ENCODE data around the gene PRPF4. TPM values are rescaled to one million over a fixed set of nuclear protein-coding genes. Genes with fewer than 3 reads are reported as not detected.

PRPF4 gene
- total and polyA plus RNA-seq, 2 donors (not counting 3 experiments of a cell fraction or from before 2014, with no cell fraction given): 12.9 to 25.8 TPM

DNA sequence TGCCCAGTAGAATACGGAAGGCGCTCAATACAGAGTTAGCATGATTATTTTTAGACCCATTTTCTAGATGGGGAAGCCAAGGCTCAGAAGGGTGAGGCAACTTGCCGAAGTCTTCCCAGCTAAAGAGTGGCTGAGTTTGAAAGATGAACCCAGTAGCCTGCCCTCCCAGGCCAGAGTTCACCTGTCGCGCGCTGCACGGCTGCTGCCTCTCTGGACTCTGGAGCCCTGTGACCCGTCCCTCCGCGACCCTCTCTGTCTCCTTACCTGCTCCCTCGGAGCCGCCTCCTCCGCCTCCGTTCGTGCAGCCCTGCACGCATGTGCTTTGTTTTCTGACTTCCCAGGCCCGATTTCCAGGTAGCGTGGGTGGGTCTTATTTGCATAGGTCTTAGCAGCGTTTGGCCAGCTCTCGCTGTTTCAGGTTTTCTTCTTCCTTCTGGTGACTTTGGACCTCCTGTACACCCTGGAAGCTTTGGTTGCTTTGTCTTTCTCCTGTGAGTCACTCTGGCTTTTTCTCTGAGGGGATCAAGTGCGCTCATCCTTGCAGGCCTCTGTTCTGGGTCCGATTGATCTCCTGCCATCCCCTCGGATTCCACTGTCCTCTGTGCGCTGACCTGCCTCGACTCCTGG is 27.4 kb downstream of the PRPF4 start, which contains the start of gene RNF183:
Gene RNF183, minus strand, starts transcription at position 585 of the 627 bp plus-strand sequence. CDS start 5,192 bp downstream, outside the sequence.
- H2AFZ ChIP-seq (ENCODE audit: low read depth, low read length): no peak within 1 kb of the TSS
- ChIA-PET POLR2A (no interaction called here), CTCF (no interaction called here)
- H3K9ac ChIP-seq (replicated peaks; ENCODE audit: extremely low read depth, insufficient read depth, low read length): no peak within 1 kb of the TSS
- DNase-seq (ENCODE audit: low read depth, low spot score) (no peak), FAIRE-seq (no peak)
- dilution Hi-C loops (cut with MboI; ENCODE audit: extremely low pct_ligation_motif_present, low sequenced_read_pairs) (no loop called here), intact Hi-C loops (cut with micrococcal nuclease) (no loop called here)
- H3K79me2 ChIP-seq (ENCODE audit: control insufficient read depth, insufficient read depth, low read length): no peaks in the 10 kb centered on the region
- H3K4me3 ChIP-seq (replicated peaks in 1 of 3; ENCODE audit: insufficient read depth in 1 of 3, low read depth in 1 of 3, low read length in 3 of 3): no peak within 1 kb of the TSS
- TF ChIP-seq MYC (IDR thresholded peaks at IDR 0.05; ENCODE audit: low read depth, low read length): no peak
- no peak within 1 kb of the TSS for H3K4me2 ChIP-seq (ENCODE audit: insufficient read depth, low read length)
- BruUV-seq (replicated peaks): no TSS peak
- peaks cover 3% of the 10 kb centered on the region for H3K4me1 ChIP-seq (ENCODE audit: control insufficient read depth, extremely low read depth, insufficient read depth, low read length)
- H4K20me1 ChIP-seq (replicated peaks; ENCODE audit: control insufficient read depth, extremely low read depth, insufficient read depth, low read length): no peaks in the 10 kb centered on the region
- H3K27me3 ChIP-seq (ENCODE audit: control insufficient read depth in 2 of 2, insufficient read depth in 2 of 2, low read length in 2 of 2): peaks cover 3 to 8% of the 10 kb centered on the region in 2 experiments
- H3K36me3 ChIP-seq (ENCODE audit: control insufficient read depth in 2 of 2, extremely low read depth in 1 of 2, insufficient read depth in 2 of 2, low read length in 2 of 2): no peaks in the 10 kb centered on the region
- H3K9me3 ChIP-seq (replicated peaks; ENCODE audit: control insufficient read depth, insufficient read depth, low read length): no peaks in the 10 kb centered on the region
- H3K27ac ChIP-seq (ENCODE audit: insufficient read depth, low read depth, low read length): no peak within 1 kb of the TSS
- no peaks in the 10 kb centered on the region for H3K9me1 ChIP-seq (replicated peaks; ENCODE audit: control insufficient read depth, extremely low read depth, insufficient read depth, low read length)

DNA sequence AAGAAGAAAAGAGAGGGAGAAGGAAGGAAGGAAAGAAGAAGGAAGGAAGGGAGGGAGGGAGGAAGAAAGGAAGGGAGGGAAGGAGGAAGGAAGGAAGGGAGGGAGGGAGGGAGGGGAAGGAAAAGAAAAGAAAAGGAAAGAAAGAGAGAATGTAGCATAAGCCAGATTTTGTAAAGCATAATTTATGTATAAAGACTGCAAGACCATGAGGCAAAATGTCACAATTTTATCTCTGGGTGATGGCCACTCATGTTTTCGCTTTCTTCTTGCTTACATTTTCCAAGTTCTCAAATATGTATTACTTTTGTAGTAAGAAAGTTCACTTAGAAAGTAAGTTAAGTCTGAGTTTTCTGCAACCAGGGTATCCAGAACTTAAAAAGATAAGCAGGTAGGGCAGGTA is 31.1 kb downstream of the PRPF4 start:
- DNase-seq (ENCODE audit: low read depth, low spot score) (no peak), FAIRE-seq (no peak)
- ChIA-PET POLR2A (interaction anchor here (0.6 kb wide), 1 partner anchor 1111 kb away, joined by 5 read pairs; no protein-coding TSS in a partner anchor), CTCF (interaction anchor here (1.9 kb wide), 1 partner anchor 12 kb away, joined by 4 read pairs; no protein-coding TSS in a partner anchor)
- Histone ChIP-seq H2AFZ (ENCODE audit: low read depth, low read length) (no peak overlapping the region), H3K27me3 (ENCODE audit: control insufficient read depth in 2 of 2, insufficient read depth in 2 of 2, low read length in 2 of 2) (peaks cover 0 to 3% of the 10 kb centered on the region in 2 experiments), H3K4me1 (ENCODE audit: control insufficient read depth, extremely low read depth, insufficient read depth, low read length) (no peaks in the 10 kb centered on the region), H3K27ac (ENCODE audit: insufficient read depth, low read depth, low read length) (no peak overlapping the region), H3K9me1 (replicated peaks; ENCODE audit: control insufficient read depth, extremely low read depth, insufficient read depth, low read length) (no peaks in the 10 kb centered on the region), H3K4me3 (replicated peaks in 1 of 3; ENCODE audit: insufficient read depth in 1 of 3, low read depth in 1 of 3, low read length in 3 of 3) (no peak overlapping the region), H3K4me2 (ENCODE audit: insufficient read depth, low read length) (no peak overlapping the region), H3K79me2 (ENCODE audit: control insufficient read depth, insufficient read depth, low read length) (no peaks in the 10 kb centered on the region), H3K9ac (replicated peaks; ENCODE audit: extremely low read depth, insufficient read depth, low read length) (no peak overlapping the region), H3K36me3 (ENCODE audit: control insufficient read depth in 2 of 2, extremely low read depth in 1 of 2, insufficient read depth in 2 of 2, low read length in 2 of 2) (no peaks in the 10 kb centered on the region), H3K9me3 (replicated peaks; ENCODE audit: control insufficient read depth, insufficient read depth, low read length) (no peaks in the 10 kb centered on the region), H4K20me1 (replicated peaks; ENCODE audit: control insufficient read depth, extremely low read depth, insufficient read depth, low read length) (no peaks in the 10 kb centered on the region)
- intact Hi-C loops (cut with micrococcal nuclease) (no loop called here), dilution Hi-C loops (cut with MboI; ENCODE audit: extremely low pct_ligation_motif_present, low sequenced_read_pairs) (no loop called here)
- BruUV-seq (replicated peaks): no TSS peak
- TF ChIP-seq POLR2AphosphoS5 (IDR thresholded peaks at IDR 0.05; ENCODE audit: insufficient read depth, low read depth, low read length) (no peak), EZH2 (IDR thresholded peaks at IDR 0.05; ENCODE audit: borderline replicate concordance, low read depth, low read length, severe bottlenecking) (no peak), JUN (IDR thresholded peaks at IDR 0.05; ENCODE audit: borderline replicate concordance, insufficient read depth, insufficient read length, low read depth) (no peak), MYC (IDR thresholded peaks at IDR 0.05; ENCODE audit: low read depth, low read length) (no peak), POLR2A (IDR thresholded peaks at IDR 0.05; ENCODE audit: low read depth, low read length) (no peak), GATA2 (IDR thresholded peaks at IDR 0.05; ENCODE audit: insufficient read depth, insufficient read length, low read depth, low read length) (no peak), FOS (IDR thresholded peaks at IDR 0.05; ENCODE audit: borderline replicate concordance, insufficient read depth, low read length) (no peak)
- TF ChIP-seq, protein P1, sequence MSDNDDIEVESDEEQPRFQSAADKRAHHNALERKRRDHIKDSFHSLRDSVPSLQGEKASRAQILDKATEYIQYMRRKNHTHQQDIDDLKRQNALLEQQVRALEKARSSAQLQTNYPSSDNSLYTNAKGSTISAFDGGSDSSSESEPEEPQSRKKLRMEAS (IDR thresholded peaks at IDR 0.05; ENCODE audit: insufficient read depth, insufficient read length): no peak
- TF ChIP-seq, protein P2, sequence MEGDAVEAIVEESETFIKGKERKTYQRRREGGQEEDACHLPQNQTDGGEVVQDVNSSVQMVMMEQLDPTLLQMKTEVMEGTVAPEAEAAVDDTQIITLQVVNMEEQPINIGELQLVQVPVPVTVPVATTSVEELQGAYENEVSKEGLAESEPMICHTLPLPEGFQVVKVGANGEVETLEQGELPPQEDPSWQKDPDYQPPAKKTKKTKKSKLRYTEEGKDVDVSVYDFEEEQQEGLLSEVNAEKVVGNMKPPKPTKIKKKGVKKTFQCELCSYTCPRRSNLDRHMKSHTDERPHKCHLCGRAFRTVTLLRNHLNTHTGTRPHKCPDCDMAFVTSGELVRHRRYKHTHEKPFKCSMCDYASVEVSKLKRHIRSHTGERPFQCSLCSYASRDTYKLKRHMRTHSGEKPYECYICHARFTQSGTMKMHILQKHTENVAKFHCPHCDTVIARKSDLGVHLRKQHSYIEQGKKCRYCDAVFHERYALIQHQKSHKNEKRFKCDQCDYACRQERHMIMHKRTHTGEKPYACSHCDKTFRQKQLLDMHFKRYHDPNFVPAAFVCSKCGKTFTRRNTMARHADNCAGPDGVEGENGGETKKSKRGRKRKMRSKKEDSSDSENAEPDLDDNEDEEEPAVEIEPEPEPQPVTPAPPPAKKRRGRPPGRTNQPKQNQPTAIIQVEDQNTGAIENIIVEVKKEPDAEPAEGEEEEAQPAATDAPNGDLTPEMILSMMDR (IDR thresholded peaks at IDR 0.05; ENCODE audit: extremely low read depth in 1 of 2, insufficient read depth in 1 of 2, low read depth in 1 of 2, low read length in 2 of 2): no peak

Measured in endothelial cell of umbilical vein (primary cell).